Naive thymus-derived CD4-positive, alpha-beta T cell (primary cell): ENCODE data around the gene TEX29. TPM values are rescaled to one million over a fixed set of nuclear protein-coding genes. Genes with fewer than 3 reads are reported as not detected.

Experiments used
- ATAC-seq: fragments of 150-1000 bp; cut with Tn5 transposase; 2 replicates; pipeline ENCODE4 v1.10.0; 2021; ENCODE audit warnings: mild to moderate bottlenecking, moderate library complexity
- CTCF ChIA-PET: fragments of 350-600 bp; sonication (Branson Sonifier 250); formaldehyde crosslinking; loops from one replicate; lab custom pipeline; 2021; ENCODE audit warnings: antibody characterized with exemption; lab: Charles Lee
- POLR2A ChIA-PET: fragments of 350-600 bp; sonication (Branson Sonifier 250); formaldehyde crosslinking; loops from one replicate; lab custom pipeline; 2021; ENCODE audit warnings: antibody characterized with exemption, inconsistent platforms; lab: Charles Lee
- DNase-seq, 9 donors: peaks; one replicate each; pipeline versions ENCODE4 v3.0.0 to v3.0.0-alpha.2; 2020 to 2022; ENCODE audit warnings: mixed read lengths in 1 of 9
- H3K27ac ChIP-seq: one replicate; pipeline ENCODE4 v1.7.0; 2013; ENCODE audit warnings: mild to moderate bottlenecking, low read depth, low read length, moderate library complexity
- H3K27me3 ChIP-seq, 2 donors: one replicate each; pipeline ENCODE4 v1.7.0; 2013; ENCODE audit warnings: low read length in 2 of 2, mild to moderate bottlenecking in 2 of 2, moderate library complexity in 2 of 2; ENCODE audit not compliant: control insufficient read depth in 2 of 2, insufficient read depth in 2 of 2
- H3K36me3 ChIP-seq, 3 experiments: 1 replicate in 2 of 3; 2 replicates in 1 of 3; pipeline ENCODE4 v1.7.0; 2013; ENCODE audit warnings: low read length in 3 of 3, mild to moderate bottlenecking in 3 of 3, moderate library complexity in 1 of 3; ENCODE audit not compliant: insufficient read depth in 3 of 3, control insufficient read depth in 2 of 3
- H3K4me1 ChIP-seq, 2 donors: one replicate each; pipeline ENCODE4 v1.7.0; 2013; ENCODE audit warnings: low read length in 2 of 2, mild to moderate bottlenecking in 2 of 2, moderate library complexity in 1 of 2; ENCODE audit not compliant: control insufficient read depth in 2 of 2, insufficient read depth in 2 of 2
- H3K4me3 ChIP-seq: 2 replicates; pipeline ENCODE4 v1.7.0; 2013; ENCODE audit warnings: mild to moderate bottlenecking, low read length
- H3K9me3 ChIP-seq, 3 experiments: 1 replicate in 2 of 3; 2 replicates in 1 of 3; pipeline ENCODE4 v1.7.0; 2013; ENCODE audit warnings: low read length in 3 of 3; ENCODE audit not compliant: control insufficient read depth in 2 of 3
- H3K27ac Mint-ChIP-seq, 9 donors: one replicate each; pipeline ENCODE4 v1.8.0; 2020 to 2022; ENCODE audit warnings: mixed read lengths in 9 of 9, mild to moderate bottlenecking in 8 of 9, moderate library complexity in 5 of 9, inconsistent platforms in 2 of 9
- H3K27me3 Mint-ChIP-seq, 5 donors: one replicate each; pipeline ENCODE4 v1.8.0; 2021 to 2022; ENCODE audit warnings: mixed read lengths in 5 of 5, mild to moderate bottlenecking in 1 of 5
- H3K36me3 Mint-ChIP-seq, 5 donors: one replicate each; pipeline ENCODE4 v1.8.0; 2020 to 2022; ENCODE audit warnings: mixed read lengths in 5 of 5, mild to moderate bottlenecking in 3 of 5, inconsistent platforms in 1 of 5
- H3K4me1 Mint-ChIP-seq, 7 donors: one replicate each; pipeline ENCODE4 v1.8.0; 2020 to 2022; ENCODE audit warnings: mixed read lengths in 7 of 7, mild to moderate bottlenecking in 3 of 7, inconsistent platforms in 1 of 7
- H3K4me3 Mint-ChIP-seq, 10 donors: one replicate each; pipeline ENCODE4 v1.8.0; 2020 to 2022; ENCODE audit warnings: mild to moderate bottlenecking in 10 of 10, mixed read lengths in 10 of 10, moderate library complexity in 6 of 10, inconsistent platforms in 2 of 10
- H3K9me3 Mint-ChIP-seq, 11 donors: one replicate each; pipeline ENCODE4 v1.8.0; 2020 to 2022; ENCODE audit warnings: mixed read lengths in 11 of 11, mild to moderate bottlenecking in 4 of 11, inconsistent platforms in 1 of 11, moderate library complexity in 1 of 11
- intact Hi-C, 2 donors: fragments of 100-400 bp; cut with micrococcal nuclease; formaldehyde crosslinking; loops; one replicate each; pipeline ENCODE4 v1.15.1; 2023
- polyA plus RNA-seq, 2 donors: library from polyadenylated mRNA; unstranded; fragments of 300-500 nt; fragmentation: Illumina TruSeq; gene quantifications; one replicate each; pipeline ENCODE4 v1.2.3, GENCODE V29; 2021
- total RNA-seq, 6 experiments: library from RNA in 5 of 6; stranded (reverse) in 5 of 6; gene quantifications; 1 replicate in 5 of 6; 2 replicates in 1 of 6; pipeline ENCODE4 v1.2.3 and lab custom pipeline; 2021 to 2026

TEX29 gene
- total and polyA plus RNA-seq, 7 experiments from 2014 or later: 0.34 to 1.5 (median 0.64) TPM; not detected in 2

- peaks cover 0 to 1% (median 0%) of the 10 kb centered on the region in 11 donors for H3K9me3 Mint-ChIP-seq
- intact Hi-C loops: no loop called here
- no peaks in the 10 kb centered on the region for H3K4me1 ChIP-seq
- no peak overlapping the region for H3K27ac ChIP-seq
- H3K9me3 ChIP-seq: no peaks in the 10 kb centered on the region
- no peaks in the 10 kb centered on the region for H3K27me3 Mint-ChIP-seq
- peaks cover 4 to 95% (median 31%) of the 10 kb centered on the region in 3 experiments for H3K36me3 ChIP-seq
- H3K27me3 ChIP-seq: no peaks in the 10 kb centered on the region
- ATAC-seq (no peak), DNase-seq (no peak)
- H3K4me3 Mint-ChIP-seq: no peak overlapping the region
- ChIA-PET CTCF (no interaction called here), POLR2A (no interaction called here)
- H3K36me3 Mint-ChIP-seq: peaks cover 17 to 81% (median 48%) of the 10 kb centered on the region in 5 donors
- peak overlapping the region in 2 of 9 donors; percentile 53 to 63 for H3K27ac Mint-ChIP-seq
- no peak overlapping the region for H3K4me3 ChIP-seq
- H3K4me1 Mint-ChIP-seq: peaks cover 0 to 7% (median 0%) of the 10 kb centered on the region in 7 donors
Observed at GRCh38 chr13:111282997-111283396, 37.4 kb upstream of the TEX29 start.

- Histone ChIP-seq H3K27me3 (no peaks in the 10 kb centered on the region), H3K4me1 (no peaks in the 10 kb centered on the region), H3K4me3 (no peak overlapping the region), H3K36me3 (peaks cover 4 to 95% (median 26%) of the 10 kb centered on the region in 3 experiments), H3K27ac (no peak overlapping the region), H3K9me3 (no peaks in the 10 kb centered on the region)
- DNase-seq (no peak), ATAC-seq (no peak)
- peaks cover 0 to 1% (median 0%) of the 10 kb centered on the region in 11 donors for H3K9me3 Mint-ChIP-seq
- peaks cover 0 to 3% (median 0%) of the 10 kb centered on the region in 7 donors for H3K4me1 Mint-ChIP-seq
- H3K27ac Mint-ChIP-seq: peak overlapping the region in 1 of 9 donors; percentile 20
- ChIA-PET CTCF (no interaction called here), POLR2A (no interaction called here)
- H3K36me3 Mint-ChIP-seq: peaks cover 17 to 84% (median 49%) of the 10 kb centered on the region in 5 donors
- intact Hi-C loops: no loop called here
- no peaks in the 10 kb centered on the region for H3K27me3 Mint-ChIP-seq
- no peak overlapping the region for H3K4me3 Mint-ChIP-seq
Observed at GRCh38 chr13:111283457-111283856, 37.0 kb upstream of the TEX29 start.

GRCh38 chr13:111283991-111284390 lies 36.5 kb upstream of the TEX29 start:
- H3K9me3 Mint-ChIP-seq: peaks cover 0 to 1% (median 0%) of the 10 kb centered on the region in 11 donors
- no peak for ATAC-seq
- Histone ChIP-seq H3K36me3 (peaks cover 3 to 90% (median 22%) of the 10 kb centered on the region in 3 experiments), H3K27me3 (no peaks in the 10 kb centered on the region), H3K4me3 (no peak overlapping the region), H3K4me1 (no peaks in the 10 kb centered on the region), H3K27ac (no peak overlapping the region), H3K9me3 (no peaks in the 10 kb centered on the region)
- POLR2A ChIA-PET: no interaction called here
- DNase-seq: no peak
- CTCF ChIA-PET: no interaction called here
- H3K4me3 Mint-ChIP-seq: no peak overlapping the region
- H3K4me1 Mint-ChIP-seq: peaks cover 0 to 3% (median 0%) of the 10 kb centered on the region in 7 donors
- no peak overlapping the region for H3K27ac Mint-ChIP-seq
- H3K27me3 Mint-ChIP-seq: no peaks in the 10 kb centered on the region
- intact Hi-C loops: no loop called here
- H3K36me3 Mint-ChIP-seq: peaks cover 14 to 82% (median 49%) of the 10 kb centered on the region in 5 donors

- intact Hi-C loops: no loop called here
- H3K4me3 ChIP-seq: no peak overlapping the region
- Mint-ChIP-seq H3K36me3 (peaks cover 14 to 80% (median 53%) of the 10 kb centered on the region in 5 donors), H3K27ac (no peak overlapping the region), H3K27me3 (no peaks in the 10 kb centered on the region), H3K9me3 (peaks cover 0 to 1% (median 0%) of the 10 kb centered on the region in 11 donors), H3K4me3 (no peak overlapping the region), H3K4me1 (peaks cover 0 to 3% (median 0%) of the 10 kb centered on the region in 7 donors)
- no peak for ATAC-seq
- ChIA-PET CTCF (no interaction called here), POLR2A (no interaction called here)
- no peaks in the 10 kb centered on the region for H3K4me1 ChIP-seq
- no peaks in the 10 kb centered on the region for H3K27me3 ChIP-seq
- H3K9me3 ChIP-seq: no peaks in the 10 kb centered on the region
- H3K36me3 ChIP-seq: peaks cover 0 to 90% (median 22%) of the 10 kb centered on the region in 3 experiments
- DNase-seq: no peak
- H3K27ac ChIP-seq: no peak overlapping the region
Observed at GRCh38 chr13:111284565-111284964, 35.9 kb upstream of the TEX29 start.

DNA sequence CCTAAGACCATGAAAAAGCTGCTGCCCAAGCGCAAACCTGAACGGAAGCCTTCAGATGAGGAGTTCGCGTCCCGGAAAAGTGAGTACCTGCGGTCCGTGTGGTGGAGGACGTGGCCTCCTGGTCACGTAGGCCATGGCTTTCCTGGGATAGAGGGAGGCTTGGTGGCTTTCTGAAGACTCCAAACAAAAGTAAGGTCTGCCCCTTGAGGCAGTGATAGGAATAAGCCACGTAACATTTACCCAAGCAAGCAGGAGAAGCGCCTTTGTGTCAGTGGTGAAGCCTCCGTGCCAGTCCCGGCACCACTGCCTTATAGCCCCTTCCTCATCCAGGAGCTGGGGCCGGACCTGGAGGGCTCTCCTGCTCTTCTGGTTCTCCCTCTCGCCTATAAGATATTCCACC lies 34.3 kb upstream of the TEX29 start:
- H3K4me3 Mint-ChIP-seq: no peak overlapping the region
- peaks cover 0 to 3% (median 0%) of the 10 kb centered on the region in 7 donors for H3K4me1 Mint-ChIP-seq
- Histone ChIP-seq H3K27me3 (no peaks in the 10 kb centered on the region), H3K36me3 (peaks cover 0 to 93% (median 22%) of the 10 kb centered on the region in 3 experiments), H3K4me1 (no peaks in the 10 kb centered on the region), H3K27ac (no peak overlapping the region), H3K9me3 (no peaks in the 10 kb centered on the region), H3K4me3 (no peak overlapping the region)
- peaks cover 0 to 1% (median 0%) of the 10 kb centered on the region in 11 donors for H3K9me3 Mint-ChIP-seq
- H3K27me3 Mint-ChIP-seq: no peaks in the 10 kb centered on the region
- ChIA-PET CTCF (no interaction called here), POLR2A (interaction anchor here (0.7 kb wide), 1 partner anchor 156 kb away, joined by 3 read pairs; no protein-coding TSS in a partner anchor)
- ATAC-seq (no peak), DNase-seq (no peak)
- intact Hi-C loops: no loop called here
- no peak overlapping the region for H3K27ac Mint-ChIP-seq
- H3K36me3 Mint-ChIP-seq: peaks cover 12 to 78% (median 50%) of the 10 kb centered on the region in 5 donors

GRCh38 chr13:111286749-111287148 lies 33.7 kb upstream of the TEX29 start:
- peaks cover 12 to 76% (median 49%) of the 10 kb centered on the region in 5 donors for H3K36me3 Mint-ChIP-seq
- H3K9me3 Mint-ChIP-seq: peaks cover 0 to 1% (median 0%) of the 10 kb centered on the region in 11 donors
- DNase-seq: no peak
- no peaks in the 10 kb centered on the region for H3K27me3 Mint-ChIP-seq
- H3K27ac Mint-ChIP-seq: no peak overlapping the region
- no peaks in the 10 kb centered on the region for H3K4me1 ChIP-seq
- no peaks in the 10 kb centered on the region for H3K4me1 Mint-ChIP-seq
- POLR2A ChIA-PET: no interaction called here
- no peak for ATAC-seq
- no peaks in the 10 kb centered on the region for H3K27me3 ChIP-seq
- peaks cover 0 to 91% (median 22%) of the 10 kb centered on the region in 3 experiments for H3K36me3 ChIP-seq
- H3K4me3 Mint-ChIP-seq: no peak overlapping the region
- CTCF ChIA-PET: no interaction called here
- H3K27ac ChIP-seq: no peak overlapping the region
- no peaks in the 10 kb centered on the region for H3K9me3 ChIP-seq
- H3K4me3 ChIP-seq: no peak overlapping the region
- intact Hi-C loops: no loop called here

- H3K27me3 Mint-ChIP-seq: no peaks in the 10 kb centered on the region
- intact Hi-C loops: no loop called here
- H3K4me3 Mint-ChIP-seq: no peak overlapping the region
- CTCF ChIA-PET: no interaction called here
- H3K9me3 Mint-ChIP-seq: peaks cover 0 to 1% (median 0%) of the 10 kb centered on the region in 11 donors
- no peaks in the 10 kb centered on the region for H3K4me1 ChIP-seq
- ATAC-seq (no peak), DNase-seq (no peak)
- H3K36me3 ChIP-seq: peaks cover 0 to 91% (median 27%) of the 10 kb centered on the region in 3 experiments
- no peaks in the 10 kb centered on the region for H3K9me3 ChIP-seq
- no peaks in the 10 kb centered on the region for H3K27me3 ChIP-seq
- no peak overlapping the region for H3K27ac ChIP-seq
- H3K36me3 Mint-ChIP-seq: peaks cover 15 to 80% (median 51%) of the 10 kb centered on the region in 5 donors
- H3K27ac Mint-ChIP-seq: no peak overlapping the region
- no peak overlapping the region for H3K4me3 ChIP-seq
- no peaks in the 10 kb centered on the region for H3K4me1 Mint-ChIP-seq
- POLR2A ChIA-PET: no interaction called here
Observed at GRCh38 chr13:111287201-111287600, 33.2 kb upstream of the TEX29 start.
